Measurements from ENCODE around the gene SPINK7. TPM values are rescaled to one million over a fixed set of nuclear protein-coding genes. Genes with fewer than 3 reads are reported as not detected.
A peak's percentile ranks its signal among the peaks of the same experiment; 100 is the strongest.
"Not testable (repeated sequence)": the region's sequence is repeated elsewhere in the genome, so short reads cannot be mapped to it uniquely, and the experiment has no call there.

The SPINK7 gene
- not detected for total RNA-seq
- long read RNA-seq, donor 1 = 0 reads
- long read RNA-seq, donor 2 = 0 reads

GRCh38 chr5:148312153-148312552 lies at the start of gene SPINK7:
Gene SPINK7, plus strand, starts transcription at chr5:148312423. Its CDS starts 61 bp downstream, at chr5:148312484.
- intact Hi-C loops (cut with DNase I) = loop anchor here in 1 of 2 donors (5.0 kb wide), 1 partner anchor 410 kb away; no protein-coding TSS in a partner anchor
- no peak for DNase-seq (ENCODE audit: low spot score)

DNA sequence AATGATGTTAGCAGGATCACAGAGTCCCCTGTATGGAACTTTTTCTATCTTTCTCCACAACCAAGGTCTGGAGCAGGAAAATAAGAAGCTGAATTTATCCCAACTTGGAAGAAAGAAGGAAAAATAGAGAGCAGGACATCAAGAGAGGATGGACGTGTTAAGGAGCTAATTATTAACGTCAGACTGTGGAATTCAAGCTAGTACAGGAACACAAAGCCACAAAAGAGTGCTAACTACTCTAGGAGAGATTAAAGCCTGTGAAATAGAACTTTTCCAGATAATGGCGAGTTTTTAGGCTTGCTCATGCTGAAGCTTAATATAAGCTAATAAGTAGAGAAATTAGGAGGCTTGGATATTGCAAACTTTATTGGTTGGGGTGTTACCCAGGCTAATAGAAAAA lies 44.3 kb upstream of the SPINK7 start:
- DNase-seq (ENCODE audit: low spot score) = no peak
- intact Hi-C loops (cut with DNase I) = loop anchor here in 1 of 2 donors (2.0 kb wide), 1 partner anchor 15 kb away; no protein-coding TSS in a partner anchor

DNA sequence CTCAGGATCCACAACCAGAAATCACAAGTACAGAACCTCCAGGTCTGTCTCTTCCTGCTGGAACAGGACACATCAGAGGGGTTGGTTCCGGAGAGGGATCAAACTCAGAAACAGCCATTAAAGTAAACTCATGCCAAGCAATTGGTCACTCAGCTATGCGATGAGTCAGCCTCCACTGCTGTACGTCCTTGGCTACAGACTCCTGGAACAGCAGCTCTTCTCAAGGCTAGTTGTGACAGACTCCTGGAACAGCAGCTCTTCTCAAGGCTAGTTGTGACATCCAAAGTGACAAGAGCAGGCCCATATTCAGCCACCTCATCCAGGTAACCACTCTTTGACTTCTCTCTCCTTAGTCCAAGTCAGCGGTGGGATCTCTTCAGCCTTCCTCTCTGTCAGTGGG lies 43.7 kb upstream of the SPINK7 start, which contains the start of gene SPINK13:
Gene SPINK13 (plus strand): TSS at position 229 of the 400 bp plus-strand sequence. CDS start 1,279 bp downstream, outside the sequence.
- DNase-seq (ENCODE audit: low spot score) = no peak
- intact Hi-C loops (cut with DNase I) = no loop called here

GRCh38 chr5:148275129-148275528 lies 37.1 kb upstream of the SPINK7 start:
- DNase-seq (ENCODE audit: low spot score); intact Hi-C loops (cut with DNase I): not testable (repeated sequence)

DNA sequence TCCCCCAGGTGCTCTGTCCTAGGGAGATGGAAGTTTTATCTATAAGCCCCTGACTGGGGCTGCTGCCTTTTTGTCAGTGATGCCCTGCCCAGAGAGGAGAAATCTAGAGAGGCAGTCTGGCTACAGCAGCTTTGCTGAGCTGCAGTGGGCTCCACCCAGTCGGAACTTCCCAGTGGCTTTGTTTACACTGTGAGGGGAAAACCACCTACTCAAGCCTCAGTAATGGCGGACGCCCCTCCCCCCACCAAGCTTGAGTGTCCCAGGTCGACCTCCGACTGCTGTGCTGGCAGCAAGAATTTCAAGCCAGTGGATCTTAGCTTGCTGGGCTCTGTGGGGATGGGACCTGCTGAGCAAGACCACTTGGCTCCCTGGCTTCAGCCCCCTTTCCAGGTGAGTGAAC lies 31.3 kb upstream of the SPINK7 start:
- DNase-seq (ENCODE audit: low spot score); intact Hi-C loops (cut with DNase I): not testable (repeated sequence)

DNA sequence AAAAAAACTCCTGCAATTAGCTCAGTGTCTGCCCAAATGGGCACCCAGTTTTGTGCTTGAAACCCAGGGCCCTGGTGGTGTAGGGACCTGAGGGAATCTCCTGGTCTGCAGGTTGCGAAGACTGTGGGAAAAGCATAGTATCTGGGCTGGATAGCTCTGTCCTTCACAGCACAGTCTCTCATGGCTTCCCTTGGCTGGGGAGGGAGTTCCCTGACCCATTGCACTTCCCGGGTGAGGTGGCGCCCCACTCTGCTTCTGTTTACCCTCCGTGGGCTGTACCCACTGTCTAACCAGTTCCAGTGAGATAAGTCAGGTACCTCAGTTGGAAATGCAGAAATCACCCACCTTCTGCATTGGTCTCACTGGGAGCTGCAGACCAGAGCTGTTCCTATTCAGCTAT lies 30.9 kb upstream of the SPINK7 start:
- intact Hi-C loops (cut with DNase I); DNase-seq (ENCODE audit: low spot score): not testable (repeated sequence)

DNA sequence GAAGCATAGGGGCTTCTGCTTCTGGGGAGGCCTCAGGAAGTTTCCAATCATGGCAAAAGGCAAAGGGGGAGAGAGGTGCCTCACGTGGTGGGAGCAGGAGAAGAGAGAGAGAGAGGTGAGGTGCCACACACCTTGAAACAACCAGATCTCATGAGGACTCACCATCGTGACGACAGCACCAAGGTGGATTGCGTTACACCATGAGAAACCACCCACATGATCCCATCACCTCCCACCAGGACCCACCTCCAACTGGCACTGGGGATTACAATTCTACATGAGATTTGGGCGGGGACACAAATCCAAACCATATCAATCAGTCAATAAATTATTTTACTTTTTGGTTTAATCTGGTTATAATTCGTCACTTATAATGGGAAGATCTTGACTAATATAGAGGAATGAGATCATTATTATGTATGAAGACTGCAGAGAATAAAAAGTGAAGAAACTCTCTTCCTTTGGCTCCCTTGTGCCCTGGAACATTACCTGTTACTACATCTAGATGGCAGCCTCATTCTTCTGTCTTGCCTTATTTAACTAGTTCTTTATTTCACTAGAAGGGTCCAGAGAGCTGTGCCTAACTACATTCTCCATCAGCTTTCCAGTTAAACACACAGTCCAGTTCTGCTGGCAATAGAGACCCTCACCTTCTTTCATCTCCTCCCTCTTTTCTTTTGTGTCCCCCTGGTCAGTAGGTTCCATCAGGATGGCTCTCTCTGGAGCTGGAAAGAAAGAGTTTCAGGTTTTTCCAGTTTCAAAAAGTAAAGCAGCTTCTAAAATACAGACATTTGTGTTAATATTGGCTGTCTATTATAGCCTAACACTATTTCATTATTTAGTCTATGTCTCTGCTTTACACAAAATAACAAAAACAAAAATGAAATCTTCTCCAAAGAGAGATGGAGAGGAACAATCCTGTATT lies 21.7 kb upstream of the SPINK7 start:
- intact Hi-C loops (cut with DNase I) = no loop called here
- no peak for DNase-seq (ENCODE audit: low spot score)

DNA sequence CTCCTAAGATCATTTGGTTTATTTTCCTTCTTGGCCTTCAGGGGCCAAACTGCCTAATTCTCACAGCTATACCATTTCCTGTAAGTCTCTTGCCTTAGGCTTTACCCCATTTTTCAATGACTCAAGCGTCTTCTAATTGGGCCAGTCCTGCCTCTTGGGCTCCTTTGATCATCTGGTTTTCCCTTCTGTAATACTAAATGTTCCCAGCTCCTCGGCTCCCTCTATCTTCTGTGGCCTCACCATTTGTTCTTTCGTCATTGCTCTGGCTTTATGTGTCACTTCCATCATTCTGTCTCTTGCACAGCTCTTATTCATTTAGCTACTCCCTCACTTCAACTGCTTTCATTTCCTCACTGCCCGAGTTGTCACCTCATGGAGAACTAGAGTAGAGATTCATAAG lies 14.5 kb upstream of the SPINK7 start:
- intact Hi-C loops (cut with DNase I) = no loop called here
- DNase-seq (ENCODE audit: low spot score) = no peak

DNA sequence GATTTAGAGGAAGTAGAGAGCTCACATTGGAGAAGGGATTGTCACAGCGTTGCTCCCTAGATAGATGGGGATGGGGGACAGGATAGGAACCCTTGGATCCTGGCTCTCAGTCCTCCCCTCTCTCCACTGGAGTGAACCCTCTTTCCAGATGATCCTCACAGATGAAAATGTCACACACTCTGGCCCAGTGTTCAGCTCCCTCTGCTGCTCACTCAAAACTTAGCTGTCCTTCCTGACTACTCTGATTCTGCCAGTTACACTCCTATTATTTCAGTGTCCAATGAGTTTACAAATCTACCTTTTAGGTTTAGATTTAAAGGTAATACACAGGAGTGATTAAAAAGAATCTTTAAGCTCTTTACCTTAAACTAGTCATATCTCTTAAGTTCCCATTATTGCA lies 5.8 kb upstream of the SPINK7 start:
- intact Hi-C loops (cut with DNase I) = no loop called here
- no peak for DNase-seq (ENCODE audit: low spot score)

DNA sequence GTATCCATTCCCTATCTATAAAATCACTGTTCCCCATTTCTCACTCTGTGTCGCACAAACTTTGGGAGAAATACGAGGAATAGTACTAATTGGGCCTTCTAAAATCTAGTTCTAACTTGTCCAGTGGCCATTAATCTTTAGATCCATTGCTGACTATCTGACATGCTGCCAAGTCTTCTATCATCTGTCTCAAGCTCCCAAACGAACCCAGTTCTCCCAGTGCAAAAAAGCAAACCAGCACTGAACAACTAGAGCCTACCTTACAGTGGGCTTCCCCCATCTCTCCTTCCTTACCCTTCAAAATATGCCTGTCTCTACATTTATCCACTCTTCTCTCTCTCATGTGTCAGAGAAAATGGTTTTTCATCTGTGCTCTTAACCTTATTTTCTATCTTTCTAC lies 3.2 kb upstream of the SPINK7 start:
- DNase-seq (ENCODE audit: low spot score) = no peak
- intact Hi-C loops (cut with DNase I) = no loop called here

DNA sequence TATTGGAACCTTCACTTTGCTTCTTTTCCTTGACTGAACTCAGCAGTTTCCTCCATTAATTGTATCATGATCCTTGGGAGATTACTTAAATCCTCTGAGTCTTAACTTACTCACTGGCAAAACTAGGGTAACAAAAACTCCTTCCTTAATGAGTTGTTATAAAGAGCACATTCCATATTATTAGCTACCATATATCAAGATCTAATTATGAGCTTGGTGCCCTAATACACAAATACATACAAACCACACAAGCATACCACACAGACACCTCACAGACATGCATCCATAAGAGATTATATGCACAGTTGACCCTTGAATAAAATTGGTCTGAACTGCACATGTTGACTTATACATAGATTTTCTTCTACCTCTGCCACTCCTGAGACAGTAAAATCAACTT lies 2.5 kb upstream of the SPINK7 start:
- intact Hi-C loops (cut with DNase I) = loop anchor here in 1 of 2 donors (5.0 kb wide), 1 partner anchor 413 kb away; no protein-coding TSS in a partner anchor
- no peak for DNase-seq (ENCODE audit: low spot score)

- DNase-seq (ENCODE audit: low spot score) = no peak
- intact Hi-C loops (cut with DNase I) = loop anchor here in 1 of 2 donors (5.0 kb wide), 1 partner anchor 411 kb away; no protein-coding TSS in a partner anchor
Measured at GRCh38 chr5:148311484-148311883, 739 bp upstream of the SPINK7 start.

GRCh38 chr5:148314187-148314586 lies 2.0 kb downstream of the SPINK7 start:
- DNase-seq (ENCODE audit: low spot score) = no peak
- intact Hi-C loops (cut with DNase I) = loop anchor here in 1 of 2 donors (5.0 kb wide), 1 partner anchor 408 kb away; no protein-coding TSS in a partner anchor

DNA sequence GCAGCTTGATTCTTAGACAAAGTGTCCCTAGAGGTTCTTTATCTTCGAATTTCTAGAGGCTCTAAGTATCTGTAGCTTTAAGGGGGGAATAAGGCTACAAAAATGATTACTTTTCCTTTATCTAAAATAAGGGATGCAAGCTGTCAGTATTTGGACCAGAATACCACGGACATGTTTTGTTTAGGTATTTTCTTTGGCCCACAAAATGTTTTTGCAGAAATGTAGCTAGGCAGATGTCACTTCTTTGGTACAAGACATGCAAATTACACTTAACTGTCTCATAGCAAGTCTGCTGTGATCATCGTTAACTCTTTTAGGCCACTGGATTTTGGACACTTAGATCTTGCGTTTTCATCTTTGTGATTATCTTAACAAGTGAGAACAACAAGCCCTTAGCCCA lies 2.5 kb downstream of the SPINK7 start:
- intact Hi-C loops (cut with DNase I) = loop anchor here in 1 of 2 donors (5.0 kb wide), 1 partner anchor 408 kb away; no protein-coding TSS in a partner anchor
- DNase-seq (ENCODE audit: low spot score) = no peak

DNA sequence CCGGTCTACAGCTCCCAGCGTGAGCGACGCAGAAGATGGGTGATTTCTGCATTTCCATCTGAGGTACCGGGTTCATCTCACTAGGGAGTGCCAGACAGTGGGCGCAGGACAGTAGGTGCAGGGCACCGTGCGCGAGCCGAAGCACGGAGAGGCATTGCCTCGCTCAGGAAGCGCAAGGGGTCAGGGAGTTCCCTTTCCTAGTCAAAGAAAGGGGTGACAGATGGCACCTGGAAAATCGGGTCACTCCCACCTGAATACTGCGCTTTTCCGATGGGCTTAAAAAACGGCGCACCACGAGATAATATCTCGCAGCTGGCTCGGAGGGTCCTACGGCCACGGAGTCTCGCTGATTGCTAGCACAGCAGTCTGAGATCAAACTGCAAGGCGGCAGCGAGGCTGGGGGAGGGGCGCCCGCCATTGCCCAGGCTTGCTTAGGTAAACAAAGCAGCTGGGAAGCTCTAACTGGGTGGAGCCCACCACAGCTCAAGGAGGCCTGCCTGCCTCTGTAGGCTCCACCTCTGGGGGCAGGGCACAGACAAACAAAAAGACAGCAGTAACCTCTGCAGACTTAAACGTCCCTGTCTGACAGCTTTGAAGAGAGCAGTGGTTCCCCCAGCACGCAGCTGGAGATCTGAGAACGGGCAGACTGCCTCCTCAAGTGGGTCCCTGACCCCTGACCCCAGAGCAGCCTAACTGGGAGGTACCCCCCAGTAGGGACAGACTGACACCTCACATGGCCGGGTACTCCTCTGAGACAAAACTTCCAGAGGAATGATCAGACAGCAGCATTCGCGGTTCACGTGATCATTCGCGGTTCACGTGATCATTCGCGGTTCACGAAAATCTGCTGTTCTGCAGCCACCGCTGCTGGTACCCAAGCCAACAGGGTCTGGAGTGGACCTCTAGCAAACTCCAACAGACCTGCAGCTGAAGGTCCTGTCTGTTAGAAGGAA lies 8.1 kb downstream of the SPINK7 start:
- intact Hi-C loops (cut with DNase I) = loop anchor here in 1 of 2 donors (10.0 kb wide), 1 partner anchor 1585 kb away; no protein-coding TSS in a partner anchor
- DNase-seq (ENCODE audit: low spot score) = peak; percentile 72

GRCh38 chr5:148333262-148333849 lies 21.1 kb downstream of the SPINK7 start:
- DNase-seq (ENCODE audit: low spot score) = no peak
- intact Hi-C loops (cut with DNase I) = no loop called here

DNA sequence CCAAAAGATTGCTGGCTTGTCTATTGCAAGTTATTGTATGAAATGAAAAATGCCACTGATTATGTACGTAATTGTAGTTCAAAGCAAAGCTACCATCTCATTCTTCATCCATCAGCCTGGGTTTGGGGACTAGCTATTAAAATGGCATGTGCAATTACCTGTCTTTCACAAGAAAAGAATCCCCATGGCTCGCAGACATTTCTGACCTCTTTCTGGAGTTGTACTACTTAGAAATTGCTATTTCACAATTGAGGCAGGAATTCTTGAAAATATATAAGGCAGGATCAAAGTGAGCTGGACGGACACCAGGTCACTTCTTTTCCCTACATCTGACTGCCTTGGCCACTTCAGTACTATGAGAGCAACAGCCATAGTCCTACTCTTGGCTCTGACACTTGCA lies 23.0 kb downstream of the SPINK7 start, which contains the start of gene SPINK9:
Gene SPINK9 (plus strand): TSS at position 301 of the 400 bp plus-strand sequence. CDS start 55 bp downstream, at position 356.
- DNase-seq (ENCODE audit: low spot score) = no peak
- intact Hi-C loops (cut with DNase I) = no loop called here

- no peak for DNase-seq (ENCODE audit: low spot score)
- intact Hi-C loops (cut with DNase I) = no loop called here
Measured at GRCh38 chr5:148336704-148337435, 24.6 kb downstream of the SPINK7 start.
